ENCODE measurements around the gene RABGEF1. TPM values are rescaled to one million over a fixed set of nuclear protein-coding genes. Genes with fewer than 3 reads are reported as not detected.

The RABGEF1 gene
- total RNA-seq, 1 experiment from 2014 or later, result 49.5 TPM

GRCh38 chr7:66859339-66859738 is 118.8 kb downstream of the RABGEF1 start:
- no peak for DNase-seq (ENCODE audit: unreplicated experiment)
- Mint-ChIP-seq H3K27ac (ENCODE audit: low read depth, unreplicated experiment) (no peak overlapping the region), H3K4me1 (ENCODE audit: insufficient read depth, unreplicated experiment) (no peaks in the 10 kb centered on the region), H3K4me3 (ENCODE audit: unreplicated experiment) (no peak overlapping the region), H3K9me3 (ENCODE audit: unreplicated experiment) (no peaks in the 10 kb centered on the region), H3K27me3 (ENCODE audit: insufficient read depth, unreplicated experiment) (no peaks in the 10 kb centered on the region), H3K36me3 (ENCODE audit: insufficient read depth, unreplicated experiment) (peaks cover 31% of the 10 kb centered on the region)
- no peak for TF ChIP-seq CTCF (IDR thresholded peaks at IDR 0.05; ENCODE audit: unreplicated experiment)
- intact Hi-C loops (cut with micrococcal nuclease), result no loop called here
- BruUV-seq (replicated peaks), result no TSS peak
- POLR2A ChIA-PET, result no interaction called here
- CTCF ChIA-PET, result no interaction called here

DNA sequence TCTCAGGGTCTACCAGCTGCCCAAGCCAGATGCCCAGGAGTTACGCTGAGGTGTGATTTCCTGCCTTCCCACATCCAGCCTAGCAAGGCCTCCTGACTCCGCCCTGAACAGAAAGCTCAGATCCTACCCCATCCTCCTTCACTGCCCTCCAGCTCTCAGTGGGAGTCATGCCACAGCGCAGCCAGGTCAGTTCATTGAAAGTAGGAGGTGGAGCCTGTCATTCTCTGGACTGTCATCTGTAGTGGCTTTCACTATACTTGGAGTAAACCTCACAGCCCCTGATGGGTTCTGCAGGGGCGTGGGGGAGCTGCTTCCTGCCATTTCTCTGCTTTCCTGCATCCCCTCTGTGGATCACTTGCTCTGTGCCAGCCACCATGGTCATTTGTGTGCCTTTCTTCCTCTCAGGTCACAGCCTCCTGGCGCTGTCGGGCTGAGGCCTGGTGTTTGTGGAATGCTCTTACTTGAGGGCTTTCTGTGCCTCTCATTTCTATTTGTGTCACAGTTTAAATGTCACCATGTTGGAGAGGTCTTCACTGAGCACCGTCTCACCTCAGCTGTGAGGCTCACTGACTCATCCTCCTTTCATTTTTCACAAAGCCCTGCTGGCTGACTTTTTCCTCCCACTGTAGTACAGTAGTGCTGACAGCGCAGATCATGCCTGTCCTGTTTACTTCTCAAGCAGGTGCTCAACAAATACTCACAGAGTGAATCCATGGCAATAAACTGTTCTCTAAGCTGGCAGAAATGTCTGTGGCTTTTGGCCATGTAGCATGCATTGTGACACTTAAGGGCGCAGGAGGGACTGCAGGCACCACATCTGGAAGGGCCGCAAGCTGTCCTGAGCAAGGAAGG is 119.5 kb downstream of the RABGEF1 start:
- POLR2A ChIA-PET, result no interaction called here
- DNase-seq (ENCODE audit: unreplicated experiment), result no peak
- no peaks in the 10 kb centered on the region for H3K27me3 Mint-ChIP-seq (ENCODE audit: insufficient read depth, unreplicated experiment)

DNA sequence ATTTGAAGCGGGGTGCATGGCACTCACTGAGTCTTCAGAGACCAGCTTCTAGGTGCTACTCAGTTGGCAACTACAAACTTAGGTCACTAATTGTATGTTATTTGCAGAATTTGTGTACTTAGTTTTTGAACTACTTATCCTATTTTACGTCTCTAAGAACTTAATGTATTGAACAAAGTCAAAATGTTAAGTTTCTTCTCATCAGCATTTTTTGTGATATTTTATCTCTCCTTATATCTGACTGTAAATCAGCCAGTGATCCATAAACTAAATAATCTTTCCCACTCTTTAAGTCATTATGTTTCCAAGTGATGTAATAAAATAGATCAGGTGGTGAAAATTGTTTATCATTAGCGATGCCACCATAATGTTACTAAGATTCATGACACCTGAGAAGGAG is 120.2 kb downstream of the RABGEF1 start:
- Mint-ChIP-seq H3K27ac (ENCODE audit: low read depth, unreplicated experiment) (no peak overlapping the region), H3K4me3 (ENCODE audit: unreplicated experiment) (no peak overlapping the region), H3K36me3 (ENCODE audit: insufficient read depth, unreplicated experiment) (peaks cover 35% of the 10 kb centered on the region), H3K27me3 (ENCODE audit: insufficient read depth, unreplicated experiment) (no peaks in the 10 kb centered on the region), H3K4me1 (ENCODE audit: insufficient read depth, unreplicated experiment) (no peaks in the 10 kb centered on the region), H3K9me3 (ENCODE audit: unreplicated experiment) (no peaks in the 10 kb centered on the region)
- CTCF ChIA-PET, result interaction anchor here (0.5 to 0.7 kb wide), 3 partner anchors 9 to 766 kb away, joined by 3 read pairs; no protein-coding TSS in a partner anchor
- POLR2A ChIA-PET, result no interaction called here
- TF ChIP-seq CTCF (IDR thresholded peaks at IDR 0.05; ENCODE audit: unreplicated experiment), result no peak
- BruUV-seq (replicated peaks), result no TSS peak
- intact Hi-C loops (cut with micrococcal nuclease), result no loop called here
- DNase-seq (ENCODE audit: unreplicated experiment), result no peak

More for the DNA sequence above, 119.5 kb downstream of the RABGEF1 start:
- no peak overlapping the region for H3K4me3 Mint-ChIP-seq (ENCODE audit: unreplicated experiment)
- BruUV-seq (replicated peaks), result no TSS peak
- intact Hi-C loops (cut with micrococcal nuclease), result no loop called here
- H3K36me3 Mint-ChIP-seq (ENCODE audit: insufficient read depth, unreplicated experiment), result peaks cover 35% of the 10 kb centered on the region
- CTCF ChIA-PET, result interaction anchor here (0.5 to 0.7 kb wide), 2 partner anchors 10 to 766 kb away, joined by 3 read pairs; no protein-coding TSS in a partner anchor
- no peaks in the 10 kb centered on the region for H3K9me3 Mint-ChIP-seq (ENCODE audit: unreplicated experiment)
- H3K4me1 Mint-ChIP-seq (ENCODE audit: insufficient read depth, unreplicated experiment), result no peaks in the 10 kb centered on the region
- TF ChIP-seq CTCF (IDR thresholded peaks at IDR 0.05; ENCODE audit: unreplicated experiment), result no peak
- no peak overlapping the region for H3K27ac Mint-ChIP-seq (ENCODE audit: low read depth, unreplicated experiment)

Other genes starting within 250 kb of the RABGEF1 start
- gene KCTD7, start 111.9 kb upstream of the RABGEF1 start, total RNA-seq (2022), result 3.7 and 5.5 TPM in 2 replicates
- 75.7 and 80.0 TPM in 2 replicates for gene TMEM248, start 180.5 kb downstream of the RABGEF1 start, total RNA-seq (2022)